Fibroblast of pulmonary artery (primary cell): ENCODE measurements around the gene IQCE.

Experiments used
- DNase-seq: peaks from one replicate; pipeline ENCODE4 v3.0.0-alpha.2; 2010; ENCODE audit warnings: low read depth
- H3K4me3 ChIP-seq: replicated peaks from 2 replicates; pipeline ENCODE4 v1.5.1; 2011; ENCODE audit warnings: low read depth, mild to moderate bottlenecking, control low read depth, low read length, moderate library complexity
- TF ChIP-seq, protein P1 (sequence below): IDR thresholded peaks from 2 replicates; pipeline ENCODE4 v1.5.1; 2011; ENCODE audit warnings: mild to moderate bottlenecking, control low read depth, low read length, inconsistent platforms; ENCODE audit errors: missing control alignments

The IQCE gene

DNA sequence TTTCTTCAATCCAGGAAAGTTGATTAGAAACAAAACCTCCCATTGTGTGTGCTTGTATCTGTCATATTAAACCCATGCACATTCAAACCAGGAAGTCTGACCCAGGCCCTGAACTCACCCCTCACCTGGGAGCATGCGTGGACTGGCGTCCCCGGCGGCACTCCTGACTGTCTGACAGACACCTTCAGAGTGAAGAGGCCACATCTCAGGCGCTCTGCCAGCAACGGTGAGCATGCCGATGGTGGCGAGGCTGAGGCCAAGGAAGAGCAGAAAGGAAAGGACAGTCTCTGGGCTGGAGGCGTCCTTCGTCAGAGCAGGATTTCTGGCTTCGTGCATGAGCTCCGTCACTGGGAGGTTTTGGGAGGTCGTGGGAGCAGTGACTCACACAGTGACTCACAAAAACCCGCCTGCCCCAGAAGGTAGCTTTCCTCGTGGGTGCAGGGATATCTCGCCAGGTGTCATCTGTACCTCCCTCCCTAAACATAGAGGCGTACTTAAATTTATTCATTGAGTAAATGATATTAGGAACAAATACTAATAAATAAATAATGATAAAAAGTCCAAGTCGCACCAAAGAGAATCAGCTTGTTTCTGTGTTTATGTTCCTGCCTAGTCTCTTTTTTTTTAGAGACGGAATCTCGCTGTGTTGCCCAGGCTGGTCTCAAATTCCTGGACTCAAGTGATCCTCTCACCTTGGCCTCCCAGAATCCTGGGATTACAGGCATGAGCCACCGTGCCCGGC lies 13.5 kb downstream of the IQCE start:
- TF ChIP-seq, protein P1, sequence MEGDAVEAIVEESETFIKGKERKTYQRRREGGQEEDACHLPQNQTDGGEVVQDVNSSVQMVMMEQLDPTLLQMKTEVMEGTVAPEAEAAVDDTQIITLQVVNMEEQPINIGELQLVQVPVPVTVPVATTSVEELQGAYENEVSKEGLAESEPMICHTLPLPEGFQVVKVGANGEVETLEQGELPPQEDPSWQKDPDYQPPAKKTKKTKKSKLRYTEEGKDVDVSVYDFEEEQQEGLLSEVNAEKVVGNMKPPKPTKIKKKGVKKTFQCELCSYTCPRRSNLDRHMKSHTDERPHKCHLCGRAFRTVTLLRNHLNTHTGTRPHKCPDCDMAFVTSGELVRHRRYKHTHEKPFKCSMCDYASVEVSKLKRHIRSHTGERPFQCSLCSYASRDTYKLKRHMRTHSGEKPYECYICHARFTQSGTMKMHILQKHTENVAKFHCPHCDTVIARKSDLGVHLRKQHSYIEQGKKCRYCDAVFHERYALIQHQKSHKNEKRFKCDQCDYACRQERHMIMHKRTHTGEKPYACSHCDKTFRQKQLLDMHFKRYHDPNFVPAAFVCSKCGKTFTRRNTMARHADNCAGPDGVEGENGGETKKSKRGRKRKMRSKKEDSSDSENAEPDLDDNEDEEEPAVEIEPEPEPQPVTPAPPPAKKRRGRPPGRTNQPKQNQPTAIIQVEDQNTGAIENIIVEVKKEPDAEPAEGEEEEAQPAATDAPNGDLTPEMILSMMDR = no peak
- DNase-seq = peak; percentile 58
- no peak overlapping the region for H3K4me3 ChIP-seq

DNA sequence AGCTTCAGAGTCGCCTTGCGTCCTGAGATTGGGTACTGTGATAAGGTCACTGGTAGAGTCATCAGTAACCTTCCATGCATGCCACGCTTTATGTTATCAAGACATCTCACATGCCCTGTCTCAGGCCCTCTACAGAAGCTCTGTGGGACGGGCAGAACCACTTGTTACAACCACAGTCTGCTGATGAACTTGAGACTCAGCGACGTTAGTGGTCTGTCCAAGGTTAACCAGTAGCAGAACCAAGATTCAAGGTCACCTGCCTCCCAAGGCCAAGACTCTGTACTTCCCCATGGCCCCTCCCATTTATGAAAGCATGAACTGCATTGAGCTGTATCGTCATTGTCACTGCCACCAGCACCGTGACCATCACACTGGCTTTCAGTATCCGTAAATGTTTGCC lies 15.0 kb downstream of the IQCE start:
- TF ChIP-seq, protein P1 = no peak
- DNase-seq = no peak
- no peak overlapping the region for H3K4me3 ChIP-seq

DNA sequence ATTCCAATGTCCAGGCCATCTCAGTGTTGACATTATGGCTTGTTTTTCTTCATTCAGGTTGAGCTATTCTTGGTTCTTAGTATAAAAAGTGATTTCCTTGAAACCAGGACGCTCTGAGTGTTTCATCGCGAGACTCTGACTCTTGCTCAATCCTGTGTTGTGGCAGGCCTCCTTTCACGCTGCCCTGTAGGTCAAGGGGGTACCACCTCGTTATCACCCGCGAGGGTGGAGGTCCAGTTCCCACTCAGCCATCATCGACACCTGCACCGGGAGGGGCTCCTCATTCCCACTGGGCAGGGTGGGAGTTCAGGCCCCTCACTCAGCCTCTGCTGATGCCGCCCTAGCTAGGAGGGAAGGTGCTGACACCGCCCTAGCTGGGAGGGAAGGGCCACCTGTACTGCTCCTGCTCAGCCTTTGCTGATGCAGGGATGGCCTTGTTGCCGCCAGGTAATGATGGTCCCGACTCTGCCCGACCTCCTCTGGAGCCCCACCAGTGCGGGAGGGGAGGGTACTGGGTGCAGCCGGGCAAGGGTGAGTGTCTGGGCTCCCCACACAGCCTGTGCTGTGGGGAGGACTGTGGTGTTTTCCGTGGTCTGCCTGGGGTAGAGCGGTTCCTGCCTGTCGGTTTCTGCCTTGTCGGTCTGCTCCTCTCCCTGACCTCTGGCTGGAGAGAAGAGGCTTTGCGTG lies 16.4 kb downstream of the IQCE start:
- no peak for DNase-seq
- H3K4me3 ChIP-seq = no peak overlapping the region
- TF ChIP-seq, protein P1 = no peak

DNA sequence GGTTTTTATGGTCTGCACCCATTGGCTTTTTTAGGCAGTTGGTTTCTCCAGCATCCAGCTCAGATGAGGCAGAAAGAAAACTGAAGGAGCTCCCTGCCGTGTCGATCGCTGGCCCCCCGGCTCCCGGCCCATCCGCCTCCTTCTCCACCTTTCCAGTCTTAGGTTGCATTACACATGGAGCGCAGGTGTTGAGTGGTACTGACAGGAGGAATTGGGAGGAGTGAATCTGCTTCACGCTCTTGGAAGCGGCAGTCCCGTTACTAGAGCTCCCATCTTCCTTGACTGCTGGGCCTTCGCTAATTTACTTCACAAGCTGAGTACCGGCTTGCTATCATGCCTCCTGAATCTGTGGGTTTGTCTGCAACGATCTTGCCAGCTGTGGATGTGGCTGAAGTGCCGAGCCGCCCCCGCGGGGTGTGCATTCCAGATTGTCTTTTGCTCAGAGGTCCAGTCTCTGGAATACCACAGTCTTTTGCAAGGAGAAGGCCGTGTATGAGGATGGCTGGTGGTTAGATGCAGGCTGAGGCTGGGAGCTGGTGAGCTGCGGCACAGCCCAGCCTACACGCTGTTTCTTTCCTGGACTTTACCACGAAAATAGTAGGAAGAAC lies 17.1 kb downstream of the IQCE start:
- TF ChIP-seq, protein P1 = no peak
- peak; percentile 10 for DNase-seq
- H3K4me3 ChIP-seq = no peak overlapping the region

DNA sequence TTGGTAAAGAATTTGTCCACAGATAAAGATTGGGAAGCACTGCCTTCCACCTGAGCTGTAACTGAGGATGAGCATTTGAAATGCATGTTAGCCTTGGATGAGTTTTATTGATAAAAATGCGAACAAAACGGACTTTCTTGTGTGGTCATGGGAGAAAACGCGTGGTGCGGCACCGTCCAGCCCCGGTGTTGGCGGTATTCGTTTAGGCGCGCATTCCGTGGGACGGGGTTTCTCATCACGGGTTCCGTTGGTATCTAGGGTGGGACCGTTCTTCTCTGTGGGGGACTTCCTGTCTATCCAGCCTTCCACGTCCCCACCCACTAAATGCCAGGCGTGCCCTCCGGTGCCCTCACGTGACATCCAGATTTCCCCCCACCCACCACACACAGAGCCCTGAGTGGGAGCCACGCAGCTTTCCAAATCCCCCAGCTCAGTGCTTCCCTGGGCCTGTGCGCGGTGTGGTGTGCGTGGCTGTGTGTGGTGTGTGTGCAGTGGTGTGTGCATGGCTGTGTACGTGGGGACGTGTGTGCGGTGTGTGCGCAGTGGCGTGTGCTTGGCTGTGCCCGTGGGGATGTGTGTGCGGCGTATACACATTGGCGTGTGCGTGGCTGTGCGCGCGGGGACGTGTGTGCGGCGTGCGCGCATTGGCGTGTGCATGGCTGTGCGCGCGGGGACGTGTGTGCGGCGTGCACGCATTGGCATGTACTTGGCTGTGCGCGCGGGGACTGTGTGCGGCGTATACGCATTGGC lies 18.1 kb downstream of the IQCE start:
- H3K4me3 ChIP-seq = no peak overlapping the region
- TF ChIP-seq, protein P1 = no peak
- DNase-seq = no peak

DNA sequence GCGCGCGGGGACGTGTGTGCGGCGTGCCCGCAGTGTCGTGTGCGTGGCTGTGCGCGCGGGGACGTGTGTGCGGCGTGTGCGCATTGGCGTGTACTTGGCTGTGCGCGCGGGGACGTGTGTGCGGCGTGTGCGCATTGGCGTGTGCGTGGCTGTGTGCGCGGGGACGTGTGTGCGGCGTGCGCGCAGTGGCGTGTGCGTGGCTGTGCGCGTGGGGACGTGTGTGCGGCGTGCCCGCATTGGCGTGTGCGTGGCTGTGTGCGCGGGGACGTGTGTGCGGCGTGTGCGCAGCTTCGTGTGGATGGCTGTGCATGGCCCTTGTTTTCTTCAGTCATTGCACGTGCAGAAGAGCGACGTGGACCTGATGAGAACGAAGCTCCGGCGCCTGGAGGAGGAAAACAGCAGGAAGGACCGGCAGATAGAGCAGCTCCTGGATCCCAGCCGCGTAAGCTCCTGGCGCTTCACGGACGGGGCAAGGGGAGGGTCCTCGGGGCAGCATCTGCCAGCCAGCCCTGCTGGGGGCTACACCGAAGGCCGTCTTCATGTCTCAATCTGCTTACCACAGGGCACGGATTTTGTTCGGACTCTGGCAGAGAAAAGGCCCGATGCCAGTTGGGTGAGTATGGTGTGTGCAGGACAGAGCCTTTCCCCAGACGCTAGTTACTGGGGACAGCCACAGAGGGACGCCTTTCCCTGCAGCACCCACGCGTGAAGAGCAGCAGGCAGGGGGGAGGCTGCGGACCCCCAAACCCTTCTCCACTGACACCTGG lies 19.3 kb downstream of the IQCE start:
- DNase-seq = no peak
- H3K4me3 ChIP-seq = no peak overlapping the region
- TF ChIP-seq, protein P1 = no peak
